HG02981 (cell line): ENCODE data around the gene RBFOX1.

Experiments
- ATAC-seq: cut with Tn5 transposase; IDR thresholded peaks from one replicate; pipeline ENCODE4 v1.9.1; 2021; ENCODE audit warnings: mild to moderate bottlenecking, moderate library complexity; ENCODE audit not compliant: unreplicated experiment

Gene RBFOX1

DNA sequence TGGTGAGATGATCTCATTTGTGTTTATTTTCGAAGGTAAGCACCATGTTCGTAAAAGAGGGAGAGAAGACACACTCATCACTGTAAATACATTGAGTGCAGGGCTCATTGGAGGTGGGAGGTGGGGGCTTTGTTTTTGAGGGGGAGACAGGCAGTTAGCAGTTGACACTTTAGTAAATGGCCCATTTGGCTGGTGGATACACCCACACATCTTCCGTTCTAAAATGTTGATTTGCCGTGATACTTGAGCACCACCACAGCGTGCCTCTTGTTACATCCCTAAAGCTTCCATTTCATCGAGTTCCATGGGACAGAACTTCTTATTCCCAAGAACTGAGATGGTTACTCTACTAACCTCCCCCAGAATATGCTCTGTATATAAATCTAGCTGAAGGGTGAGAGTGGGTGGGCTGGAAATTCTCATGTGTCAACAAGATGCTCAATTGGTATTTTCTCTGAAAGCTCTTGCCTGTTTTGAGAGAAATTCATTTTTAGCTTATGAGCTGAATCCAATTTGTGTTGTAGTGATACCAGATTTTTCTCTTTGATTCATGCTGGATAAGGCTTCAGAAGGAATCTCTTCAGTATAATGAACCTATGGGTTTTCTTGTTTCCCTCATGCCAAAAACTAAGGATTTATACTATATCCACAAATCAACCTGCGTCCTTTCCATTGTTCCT, 314.3 kb downstream of the RBFOX1 start:
- no peak for ATAC-seq

DNA sequence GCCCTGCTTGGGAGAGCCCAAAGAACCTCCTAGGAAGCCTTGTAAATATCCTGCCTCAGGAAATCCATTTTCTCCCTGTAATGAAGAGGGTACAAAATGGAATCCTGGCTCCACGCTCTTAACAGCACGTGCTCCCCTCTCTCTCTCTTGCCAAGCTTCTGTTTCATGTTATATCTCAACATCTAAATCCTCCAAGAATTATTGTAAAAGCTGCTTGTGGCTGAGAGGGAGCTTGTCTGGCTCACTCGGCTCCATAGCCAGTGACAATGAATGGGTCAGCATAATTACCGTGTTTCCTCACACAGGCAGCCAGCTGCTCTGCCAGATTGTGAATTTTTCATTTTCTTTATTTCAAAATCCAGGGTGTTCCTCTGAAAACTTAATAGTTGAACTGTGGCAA, 317.8 kb downstream of the RBFOX1 start:
- ATAC-seq: no peak

DNA sequence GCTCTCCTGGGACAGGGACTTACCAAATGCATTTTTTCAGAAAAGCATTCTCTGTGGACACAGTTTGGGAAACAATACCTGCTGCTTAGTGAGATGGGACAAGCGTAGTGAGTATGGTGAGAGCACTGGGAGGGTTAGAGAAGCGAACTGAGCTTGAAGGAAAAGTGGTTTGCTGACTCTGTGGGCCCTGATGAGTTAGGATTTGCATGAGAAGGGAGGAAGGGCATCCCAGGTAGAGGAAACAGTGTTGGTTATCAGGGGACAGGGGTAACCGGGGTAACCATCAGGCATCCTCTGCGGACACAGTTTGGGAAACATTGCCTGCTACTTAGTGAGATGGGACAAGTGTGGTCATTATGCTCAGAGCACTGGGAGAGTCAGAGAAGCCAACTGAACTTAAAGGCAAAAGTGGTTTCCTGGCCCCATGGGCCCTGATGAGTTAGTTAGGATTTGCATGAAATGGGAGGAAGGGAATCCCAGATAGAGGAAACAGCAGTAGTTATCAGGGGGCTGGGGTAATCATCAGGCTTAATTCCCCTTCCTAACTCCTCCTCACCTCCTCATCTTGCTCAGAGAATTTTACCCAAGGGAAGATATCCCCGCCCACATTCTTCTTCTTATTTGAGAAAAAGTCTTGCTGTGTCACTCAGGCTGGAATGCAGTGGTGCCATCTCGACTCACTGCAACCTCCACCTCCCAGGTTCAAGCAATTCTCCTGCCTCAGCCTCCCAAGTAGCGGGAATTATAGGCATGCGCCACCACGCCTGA, 319.3 kb downstream of the RBFOX1 start:
- no peak for ATAC-seq

DNA sequence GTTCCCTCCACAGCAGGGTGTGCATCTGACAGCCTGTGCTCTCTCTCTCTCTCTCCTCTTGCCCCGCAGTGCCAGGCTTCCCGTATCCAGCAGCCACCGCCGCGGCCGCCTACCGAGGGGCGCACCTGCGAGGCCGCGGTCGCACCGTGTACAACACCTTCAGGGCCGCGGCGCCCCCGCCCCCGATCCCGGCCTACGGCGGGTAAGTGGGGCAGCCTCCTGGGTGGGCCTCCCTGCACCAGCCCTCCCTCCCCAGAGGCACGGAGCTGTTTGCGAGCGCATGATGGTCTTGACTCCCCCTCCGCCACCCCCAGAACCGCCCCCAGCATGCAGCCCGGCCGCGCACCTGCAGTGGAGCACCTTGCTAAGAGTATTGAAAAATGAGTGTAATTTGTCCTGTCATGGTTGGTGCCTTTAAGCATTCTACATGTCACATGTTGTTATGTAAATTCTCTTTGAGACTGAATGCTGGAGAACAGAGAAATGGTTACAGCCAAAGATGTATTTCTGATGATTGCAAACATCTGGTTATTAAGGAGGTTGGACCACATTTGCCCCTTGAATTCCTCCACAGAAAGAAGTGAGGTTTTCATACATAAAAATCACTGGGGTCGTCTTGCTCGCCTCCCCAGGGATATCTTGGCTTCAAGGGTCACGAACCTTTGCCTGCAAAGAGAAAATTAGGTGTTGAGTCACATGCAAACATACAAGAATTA, 321.3 kb downstream of the RBFOX1 start:
- ATAC-seq: no peak

GRCh38 chr16:7675628-7676027, 343.0 kb downstream of the RBFOX1 start:
- ATAC-seq: no peak

GRCh38 chr16:7680296-7680695, 347.7 kb downstream of the RBFOX1 start:
- no peak for ATAC-seq

DNA sequence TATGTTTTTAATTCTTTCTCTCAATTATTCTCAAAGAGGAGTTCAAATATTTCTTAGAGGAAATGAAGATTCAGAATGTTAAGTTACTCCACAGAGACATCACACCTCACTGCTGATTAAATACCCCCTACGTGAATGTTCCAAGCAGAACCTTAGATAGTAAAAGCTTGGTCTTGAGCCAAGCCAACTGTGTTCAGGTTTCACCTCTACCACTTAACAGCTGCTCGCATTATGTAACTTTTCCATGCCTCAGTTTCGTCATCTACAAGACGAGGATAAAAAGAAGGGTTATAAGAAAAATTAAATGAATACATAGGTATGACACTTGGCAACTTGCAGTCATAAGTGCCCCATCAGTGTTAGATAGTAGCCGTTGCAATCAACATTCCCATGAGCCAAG, 356.2 kb downstream of the RBFOX1 start:
- ATAC-seq: no peak

- ATAC-seq: no peak
Measured at GRCh38 chr16:7689234-7689633, 356.6 kb downstream of the RBFOX1 start.

DNA sequence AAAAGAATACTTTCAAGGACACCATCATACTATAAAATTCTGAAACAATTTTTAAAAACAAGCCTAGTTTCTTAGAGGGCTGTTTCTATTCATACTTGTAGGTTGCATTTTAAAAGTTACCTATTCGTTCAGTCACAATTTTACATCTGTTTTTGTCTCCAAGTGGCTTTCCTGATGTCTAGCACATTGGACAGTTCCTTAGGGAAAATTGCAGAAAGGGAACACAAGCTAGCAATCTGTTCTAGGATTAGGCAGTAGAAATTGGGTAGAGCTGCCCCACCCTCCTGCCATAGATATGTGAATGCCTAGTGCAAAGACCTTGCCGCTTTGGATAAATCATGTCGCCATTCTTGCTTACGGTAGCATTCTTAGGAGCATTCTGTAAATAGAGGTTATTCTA, 358.9 kb downstream of the RBFOX1 start:
- no peak for ATAC-seq

DNA sequence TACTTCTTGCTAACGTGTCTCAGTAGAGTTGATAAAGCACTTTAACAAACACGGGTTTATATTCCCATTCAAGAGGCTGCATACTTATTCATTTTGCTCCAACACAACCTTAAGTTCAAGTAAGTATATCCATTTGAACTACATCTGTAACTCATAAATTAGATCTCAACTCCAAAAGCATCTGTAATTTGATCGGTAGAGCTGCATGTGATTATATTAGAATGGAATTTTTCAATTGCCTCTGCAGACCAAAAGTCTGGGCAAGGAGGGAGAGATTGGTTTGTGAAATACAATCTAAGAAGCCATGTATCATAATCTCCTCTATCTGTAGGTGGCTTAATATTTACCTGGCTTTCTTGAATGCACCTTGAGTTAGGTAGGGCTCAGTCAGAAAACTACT, 371.0 kb downstream of the RBFOX1 start:
- ATAC-seq: no peak

DNA sequence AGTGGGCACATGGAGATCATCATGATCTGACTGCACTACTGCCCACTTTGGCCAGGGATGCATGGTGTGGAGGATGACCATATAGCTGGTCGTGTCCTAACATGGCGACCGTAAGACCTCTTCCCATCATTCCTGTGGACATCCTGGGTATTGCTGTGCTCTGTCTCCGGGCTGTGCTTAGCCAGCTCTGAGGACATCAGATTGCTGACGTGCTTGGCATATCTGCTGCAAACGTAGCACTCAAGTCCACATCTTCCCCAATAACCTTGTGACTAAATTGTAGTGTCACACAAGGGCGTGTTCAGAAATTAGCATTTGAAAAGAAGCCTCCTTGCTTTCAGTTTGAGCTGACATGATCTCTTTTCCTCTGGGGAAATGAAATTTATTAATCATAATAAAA, 373.2 kb downstream of the RBFOX1 start:
- ATAC-seq: no peak

GRCh38 chr16:7709186-7709585, 376.5 kb downstream of the RBFOX1 start:
- ATAC-seq: no peak

DNA sequence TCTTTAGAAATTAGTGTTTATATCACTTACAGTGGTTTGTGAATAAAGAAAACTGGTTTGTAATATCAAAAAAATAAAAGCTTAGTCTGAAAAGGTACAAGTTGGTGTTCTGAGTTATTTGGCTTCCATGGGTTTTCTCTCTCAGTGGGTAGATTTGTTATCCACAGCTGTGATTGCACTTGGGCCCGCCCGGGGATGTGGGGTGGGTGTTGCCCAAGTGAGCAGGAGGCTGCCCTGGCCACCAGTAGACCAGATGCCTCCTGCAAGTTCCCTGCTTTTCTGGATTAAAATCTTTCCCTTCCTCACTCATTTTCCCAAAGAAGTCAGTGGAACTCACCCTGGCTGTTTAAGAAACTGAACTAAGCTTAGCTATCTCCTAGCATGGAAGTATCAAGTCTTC, 380.6 kb downstream of the RBFOX1 start:
- ATAC-seq: no peak

GRCh38 chr16:7714775-7715174, 382.1 kb downstream of the RBFOX1 start:
- no peak for ATAC-seq

DNA sequence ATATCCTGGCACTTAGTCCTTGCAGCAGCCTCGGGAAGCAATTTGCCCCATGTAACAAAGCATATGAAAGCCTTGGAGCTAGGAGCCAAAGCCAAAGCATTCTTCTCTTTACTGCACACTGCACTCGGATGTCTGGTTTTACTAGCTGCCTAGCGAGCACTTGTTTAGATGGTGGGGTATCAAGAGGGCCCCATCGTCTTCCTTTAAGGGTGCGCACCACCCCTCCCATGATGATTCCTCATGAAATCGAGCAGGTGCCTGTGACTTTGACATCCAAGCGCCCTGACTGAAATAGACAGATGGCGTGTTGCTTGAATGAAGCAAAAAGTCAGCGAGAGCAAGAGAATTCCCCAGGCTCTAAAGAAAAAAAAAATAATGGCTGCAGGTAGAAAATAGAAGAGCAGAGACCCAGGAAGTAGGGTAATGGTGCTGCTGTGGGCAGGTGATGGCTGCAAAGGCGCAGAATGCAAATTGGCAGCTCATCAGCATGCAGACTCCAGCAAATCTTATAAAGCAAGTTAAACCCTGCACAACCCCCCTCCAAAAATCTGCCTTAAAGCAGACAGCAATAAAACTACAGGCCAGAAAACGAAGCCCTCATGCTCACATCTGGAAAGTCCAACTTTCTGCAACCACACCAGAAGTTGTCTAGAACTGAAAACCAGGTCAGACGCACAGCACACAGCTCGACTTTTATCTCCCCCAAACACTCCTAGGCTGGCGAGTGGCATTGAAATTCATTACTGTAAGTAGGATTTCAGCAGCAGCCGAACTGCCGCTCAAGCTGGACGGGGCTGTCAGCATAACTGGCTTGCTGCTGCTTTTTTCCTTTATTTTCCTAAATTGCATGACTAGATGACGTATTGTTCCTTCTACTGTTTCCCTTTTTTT, 384.3 kb downstream of the RBFOX1 start:
- no peak for ATAC-seq

DNA sequence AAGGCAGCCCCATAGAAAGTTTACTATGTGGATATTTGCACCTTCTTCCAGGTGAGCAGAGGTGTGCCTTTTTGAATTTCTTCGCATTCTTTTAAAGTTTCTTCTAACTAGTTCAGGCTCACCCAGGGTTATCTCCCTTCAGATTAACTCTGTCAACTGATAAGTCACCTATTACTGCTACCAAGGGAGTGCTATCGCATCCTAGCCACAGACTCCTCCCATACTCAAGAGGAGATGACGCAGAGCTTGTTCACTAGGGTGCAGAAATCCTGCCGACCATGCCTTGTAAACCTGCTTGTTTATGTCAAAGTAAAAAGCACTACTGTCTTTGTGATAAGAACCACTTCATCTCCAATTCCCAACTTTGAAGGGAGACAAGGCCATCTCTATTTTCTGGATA, 390.1 kb downstream of the RBFOX1 start:
- ATAC-seq: no peak

DNA sequence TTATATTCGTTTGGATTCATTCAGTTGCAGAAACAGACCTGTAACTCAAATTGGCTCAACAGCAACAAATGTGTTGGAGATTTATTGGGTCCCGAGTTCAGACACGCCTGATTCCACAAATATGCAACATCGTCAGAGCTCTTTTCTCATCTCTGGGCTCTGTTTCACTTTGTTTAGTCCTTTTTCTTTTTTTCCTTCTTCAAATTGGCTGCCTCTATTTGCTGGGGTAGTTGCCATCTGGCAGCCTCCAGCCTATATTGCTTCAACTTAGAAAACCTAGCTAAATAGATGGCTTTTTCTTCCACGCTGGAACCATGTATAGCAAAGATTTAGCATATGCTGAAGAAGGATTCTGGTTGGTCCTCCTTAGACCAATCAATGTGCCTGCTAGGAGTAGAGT, 398.5 kb downstream of the RBFOX1 start:
- ATAC-seq: no peak

- ATAC-seq: no peak
Measured at GRCh38 chr16:7736138-7736665, 403.6 kb downstream of the RBFOX1 start.

DNA sequence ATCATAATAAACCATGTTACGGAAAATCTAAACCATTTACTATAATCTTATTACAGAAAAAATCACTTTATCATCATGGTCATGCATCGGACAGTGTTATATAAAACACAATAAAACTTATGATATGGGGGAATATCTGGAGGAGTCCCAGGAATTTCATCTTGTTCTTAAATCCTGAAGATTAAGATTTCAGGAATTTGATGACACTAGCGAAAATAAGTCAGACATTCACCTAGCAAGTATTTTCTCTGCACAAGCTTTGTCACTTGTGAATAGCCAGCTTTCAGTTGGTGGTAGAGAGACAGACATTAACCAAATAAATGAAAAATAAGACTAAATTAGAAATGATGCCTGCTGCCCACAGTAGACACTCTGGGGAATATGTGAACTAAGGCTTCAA, 410.0 kb downstream of the RBFOX1 start:
- ATAC-seq: no peak

GRCh38 chr16:7744546-7745264, 412.1 kb downstream of the RBFOX1 start:
- no peak for ATAC-seq
